Measurements from ENCODE around the gene FAM81A.
"Not testable (repeated sequence)": the region's sequence is repeated elsewhere in the genome, so short reads cannot be mapped to it uniquely, and the experiment has no call there.

Gene FAM81A

DNA sequence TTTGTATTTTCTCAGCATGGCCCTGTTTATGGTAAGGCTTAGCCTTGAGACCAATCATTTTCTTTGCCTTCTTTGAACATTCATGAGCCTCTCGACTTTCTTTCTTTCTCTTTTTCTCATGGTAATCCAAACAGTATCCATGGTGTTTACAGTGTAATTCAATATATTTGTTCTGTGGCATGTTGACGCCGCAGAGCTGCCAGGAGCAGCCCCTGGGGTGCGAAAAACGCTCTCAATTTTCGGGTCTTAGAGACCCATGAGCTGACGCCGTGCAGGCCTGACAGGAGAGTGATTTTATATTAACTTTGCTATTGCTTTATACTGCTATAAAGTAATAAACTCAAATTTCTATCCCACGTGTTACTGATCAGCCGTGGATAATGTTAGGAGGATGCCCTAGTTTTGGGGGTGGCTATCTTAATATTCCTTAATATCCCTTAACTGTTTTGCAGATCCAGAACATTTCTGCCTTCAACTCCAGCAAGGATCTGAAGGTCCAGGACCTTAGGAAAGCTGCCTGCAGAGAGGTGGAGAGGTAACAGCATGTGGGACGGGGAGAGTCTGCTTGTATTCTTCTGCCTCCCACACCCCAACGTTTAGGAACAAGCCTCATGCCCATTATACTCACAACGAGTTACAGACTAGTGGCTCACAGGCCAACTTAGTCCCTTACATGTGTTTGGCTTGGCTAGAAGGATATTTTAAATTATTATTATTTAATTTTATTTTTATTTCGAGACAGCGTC is 36.0 kb upstream of the FAM81A start:
- Histone ChIP-seq H3K4me1 (ENCODE audit: insufficient read depth, low read length) (no peaks in the 10 kb centered on the region), H3K9me3 (ENCODE audit: low read length) (no peaks in the 10 kb centered on the region), H3K27ac (ENCODE audit: low read depth, low read length) (no peak overlapping the region), H3K9ac (ENCODE audit: low read length) (no peak overlapping the region), H3K27me3 (ENCODE audit: control insufficient read depth in 1 of 2, insufficient read depth in 2 of 2, low read length in 2 of 2) (no peaks in the 10 kb centered on the region), H3K36me3 (ENCODE audit: insufficient read depth, low read length) (no peaks in the 10 kb centered on the region), H3K4me3 (ENCODE audit: low read depth in 1 of 2, low read length in 2 of 2) (no peak overlapping the region)

DNA sequence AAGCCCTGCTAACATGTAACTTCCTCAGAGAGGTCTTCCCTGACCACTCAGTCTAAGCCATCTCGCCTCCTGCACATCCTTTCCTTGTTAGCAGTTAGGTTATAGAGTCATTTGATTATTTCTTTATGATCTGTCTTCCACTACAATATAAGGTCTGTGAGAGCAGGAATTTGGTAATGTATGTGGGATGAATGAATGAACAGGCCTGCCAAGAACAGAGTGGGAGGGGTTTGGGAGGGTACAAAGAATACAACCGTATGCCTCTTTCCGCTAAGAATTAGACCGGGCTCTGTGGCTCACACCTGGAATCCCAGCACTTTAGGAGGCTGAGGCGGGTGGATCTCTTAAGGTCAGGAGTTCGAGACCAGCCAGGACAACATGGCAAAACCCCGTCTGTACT is 32.9 kb upstream of the FAM81A start:
- Histone ChIP-seq H3K27ac (ENCODE audit: low read depth, low read length) (no peak overlapping the region), H3K27me3 (ENCODE audit: control insufficient read depth in 1 of 2, insufficient read depth in 2 of 2, low read length in 2 of 2) (no peaks in the 10 kb centered on the region), H3K9me3 (ENCODE audit: low read length) (no peaks in the 10 kb centered on the region), H3K9ac (ENCODE audit: low read length) (no peak overlapping the region), H3K36me3 (ENCODE audit: insufficient read depth, low read length) (no peaks in the 10 kb centered on the region), H3K4me3 (ENCODE audit: low read depth in 1 of 2, low read length in 2 of 2) (no peak overlapping the region), H3K4me1 (ENCODE audit: insufficient read depth, low read length) (no peaks in the 10 kb centered on the region)

DNA sequence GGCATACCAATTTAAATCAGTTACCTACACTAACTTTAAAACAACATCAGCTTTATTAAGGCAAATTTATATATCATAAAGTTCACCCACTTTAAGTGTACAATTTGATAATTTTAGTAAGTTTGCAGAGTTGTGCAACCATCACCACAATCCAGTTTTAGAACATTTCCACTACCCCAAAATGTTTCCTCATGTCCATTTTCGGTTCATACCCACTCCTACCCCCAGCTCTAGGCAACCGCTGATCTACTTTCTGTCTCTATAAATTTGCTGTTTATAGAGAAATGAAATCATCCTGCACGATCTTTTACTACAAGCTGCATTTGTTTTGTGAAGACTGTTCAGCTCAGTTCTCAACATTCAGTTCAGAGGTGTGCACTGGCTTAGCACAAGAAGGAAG is 31.5 kb upstream of the FAM81A start:
- H3K9me3 ChIP-seq (ENCODE audit: low read length), result no peaks in the 10 kb centered on the region
- no peaks in the 10 kb centered on the region for H3K36me3 ChIP-seq (ENCODE audit: insufficient read depth, low read length)
- no peaks in the 10 kb centered on the region for H3K27me3 ChIP-seq (ENCODE audit: control insufficient read depth in 1 of 2, insufficient read depth in 2 of 2, low read length in 2 of 2)
- no peak overlapping the region for H3K4me3 ChIP-seq (ENCODE audit: low read depth in 1 of 2, low read length in 2 of 2)
- no peak overlapping the region for H3K27ac ChIP-seq (ENCODE audit: low read depth, low read length)
- no peaks in the 10 kb centered on the region for H3K4me1 ChIP-seq (ENCODE audit: insufficient read depth, low read length)
- no peak overlapping the region for H3K9ac ChIP-seq (ENCODE audit: low read length)

DNA sequence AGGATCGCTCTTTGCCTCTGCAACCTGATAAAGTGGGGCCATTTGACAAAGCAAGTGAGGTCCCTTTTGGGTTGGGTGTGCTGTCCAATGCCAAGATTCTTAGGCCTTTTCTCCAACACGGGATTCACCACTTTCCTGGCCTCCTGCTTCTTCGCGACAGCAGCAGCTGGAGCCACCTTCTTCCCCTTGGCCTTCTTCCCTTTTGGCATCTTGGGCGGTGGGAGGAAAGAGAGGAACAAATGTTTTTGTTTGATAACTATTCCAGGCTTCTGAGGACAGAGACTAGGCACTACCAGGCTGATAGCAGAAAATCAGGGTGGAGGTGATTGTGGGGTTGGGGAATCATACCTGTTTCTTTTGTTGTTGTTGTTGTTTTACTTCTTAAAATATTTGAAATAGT is 30.0 kb upstream of the FAM81A start:
- Histone ChIP-seq H3K4me1 (ENCODE audit: insufficient read depth, low read length) (no peaks in the 10 kb centered on the region), H3K27ac (ENCODE audit: low read depth, low read length) (no peak overlapping the region), H3K9me3 (ENCODE audit: low read length) (no peaks in the 10 kb centered on the region), H3K27me3 (ENCODE audit: control insufficient read depth in 1 of 2, insufficient read depth in 2 of 2, low read length in 2 of 2) (no peaks in the 10 kb centered on the region), H3K9ac (ENCODE audit: low read length) (no peak overlapping the region), H3K36me3 (ENCODE audit: insufficient read depth, low read length) (no peaks in the 10 kb centered on the region), H3K4me3 (ENCODE audit: low read depth in 1 of 2, low read length in 2 of 2) (no peak overlapping the region)

DNA sequence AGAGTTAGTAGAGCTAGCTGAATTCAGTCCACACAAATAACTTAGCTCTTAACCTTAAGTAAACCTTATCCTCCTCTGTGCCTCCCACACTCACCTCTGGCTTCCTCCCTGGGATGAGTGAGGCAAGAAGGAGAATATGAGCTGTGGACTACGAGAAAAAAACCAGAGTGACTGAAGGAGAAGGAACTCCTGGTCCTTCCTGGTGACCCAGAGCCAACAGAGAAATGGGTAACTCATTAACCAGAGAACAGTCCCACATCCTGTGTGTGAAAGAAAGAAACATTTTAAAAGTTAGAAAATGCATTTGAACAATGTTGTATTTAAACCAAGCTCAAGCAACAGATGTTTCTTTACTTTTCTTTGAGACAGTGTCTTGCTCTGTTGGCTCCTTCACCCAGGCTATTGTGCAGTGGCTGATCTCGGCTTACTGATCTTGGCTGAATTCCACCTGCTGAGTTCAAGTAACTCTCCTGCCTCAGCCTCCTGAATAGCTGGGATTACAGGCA is 27.5 kb upstream of the FAM81A start:
- H3K27me3 ChIP-seq (ENCODE audit: control insufficient read depth in 1 of 2, insufficient read depth in 2 of 2, low read length in 2 of 2), result no peaks in the 10 kb centered on the region
- no peaks in the 10 kb centered on the region for H3K36me3 ChIP-seq (ENCODE audit: insufficient read depth, low read length)
- H3K9ac ChIP-seq (ENCODE audit: low read length), result no peak overlapping the region
- H3K4me1 ChIP-seq (ENCODE audit: insufficient read depth, low read length), result no peaks in the 10 kb centered on the region
- H3K4me3 ChIP-seq (ENCODE audit: low read depth in 1 of 2, low read length in 2 of 2), result no peak overlapping the region
- no peak overlapping the region for H3K27ac ChIP-seq (ENCODE audit: low read depth, low read length)
- no peaks in the 10 kb centered on the region for H3K9me3 ChIP-seq (ENCODE audit: low read length)

DNA sequence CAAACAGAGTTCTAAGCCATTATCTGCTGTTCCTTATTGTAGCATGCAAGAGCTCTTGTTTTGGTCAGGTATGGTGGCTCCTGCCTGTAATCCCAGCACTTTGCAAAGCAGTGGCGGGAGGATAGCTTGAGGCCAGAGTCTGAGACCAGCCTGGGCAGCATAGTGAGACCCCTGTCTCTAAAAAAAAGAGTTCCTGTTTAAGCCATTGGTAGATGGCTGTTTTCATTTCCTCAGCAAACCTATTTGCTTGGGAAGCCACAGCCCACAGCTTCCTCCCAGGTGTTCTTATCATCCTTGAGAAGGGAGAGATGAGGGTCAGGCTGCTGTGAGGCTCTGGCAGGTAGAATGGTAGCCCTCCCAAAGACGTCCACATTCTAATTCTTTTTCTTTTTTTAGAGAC is 24.4 kb upstream of the FAM81A start:
- Histone ChIP-seq H3K4me1 (ENCODE audit: insufficient read depth, low read length) (no peaks in the 10 kb centered on the region), H3K36me3 (ENCODE audit: insufficient read depth, low read length) (no peaks in the 10 kb centered on the region), H3K9ac (ENCODE audit: low read length) (no peak overlapping the region), H3K4me3 (ENCODE audit: low read depth in 1 of 2, low read length in 2 of 2) (no peak overlapping the region), H3K9me3 (ENCODE audit: low read length) (no peaks in the 10 kb centered on the region), H3K27me3 (ENCODE audit: control insufficient read depth in 1 of 2, insufficient read depth in 2 of 2, low read length in 2 of 2) (no peaks in the 10 kb centered on the region), H3K27ac (ENCODE audit: low read depth, low read length) (no peak overlapping the region)

DNA sequence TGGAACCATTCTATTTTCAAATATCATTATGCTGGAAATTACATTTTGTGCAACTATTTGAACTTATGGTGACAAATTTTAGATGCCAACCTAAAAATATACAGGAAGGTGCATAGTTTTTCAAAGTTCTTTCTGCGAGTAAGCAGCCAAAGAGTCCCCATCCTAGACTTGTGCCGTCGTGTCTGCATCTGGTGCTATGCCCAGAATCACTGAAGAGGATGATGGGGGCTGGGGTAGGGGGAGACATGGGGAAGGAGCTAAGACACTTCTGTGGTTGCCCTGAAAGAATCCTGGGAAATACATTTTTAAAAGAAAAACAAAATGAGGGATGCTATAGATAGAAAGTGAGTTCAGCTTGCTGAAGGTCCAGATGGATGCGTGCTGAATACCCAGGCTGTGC is 21.2 kb upstream of the FAM81A start:
- Histone ChIP-seq H3K9me3 (ENCODE audit: low read length) (no peaks in the 10 kb centered on the region), H3K36me3 (ENCODE audit: insufficient read depth, low read length) (no peaks in the 10 kb centered on the region), H3K27me3 (ENCODE audit: control insufficient read depth in 1 of 2, insufficient read depth in 2 of 2, low read length in 2 of 2) (no peaks in the 10 kb centered on the region), H3K4me1 (ENCODE audit: insufficient read depth, low read length) (no peaks in the 10 kb centered on the region), H3K4me3 (ENCODE audit: low read depth in 1 of 2, low read length in 2 of 2) (no peak overlapping the region), H3K9ac (ENCODE audit: low read length) (no peak overlapping the region), H3K27ac (ENCODE audit: low read depth, low read length) (no peak overlapping the region)

DNA sequence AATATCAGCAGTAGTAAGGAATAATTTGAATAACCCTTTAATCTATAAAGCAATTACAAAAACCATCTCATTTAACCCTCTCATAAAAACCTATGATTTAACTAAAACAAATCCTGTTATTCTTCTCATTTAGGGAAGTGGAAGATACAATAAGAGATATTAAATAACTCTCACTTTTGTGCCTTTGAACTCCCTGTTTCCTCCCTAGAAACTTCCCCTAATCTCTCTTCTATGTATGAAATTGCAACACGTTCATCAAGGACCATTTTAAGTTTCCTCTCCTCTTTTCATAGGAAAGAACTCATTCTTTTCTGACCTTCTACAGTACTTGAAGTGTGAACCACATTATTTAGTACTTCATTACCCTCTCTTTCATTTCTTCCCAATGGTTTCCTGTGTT is 18.8 kb upstream of the FAM81A start:
- Histone ChIP-seq H3K9ac (ENCODE audit: low read length) (no peak overlapping the region), H3K4me1 (ENCODE audit: insufficient read depth, low read length) (no peaks in the 10 kb centered on the region), H3K27me3 (ENCODE audit: control insufficient read depth in 1 of 2, insufficient read depth in 2 of 2, low read length in 2 of 2) (no peaks in the 10 kb centered on the region), H3K27ac (ENCODE audit: low read depth, low read length) (no peak overlapping the region), H3K9me3 (ENCODE audit: low read length) (no peaks in the 10 kb centered on the region), H3K4me3 (ENCODE audit: low read depth in 1 of 2, low read length in 2 of 2) (no peak overlapping the region), H3K36me3 (ENCODE audit: insufficient read depth, low read length) (no peaks in the 10 kb centered on the region)

DNA sequence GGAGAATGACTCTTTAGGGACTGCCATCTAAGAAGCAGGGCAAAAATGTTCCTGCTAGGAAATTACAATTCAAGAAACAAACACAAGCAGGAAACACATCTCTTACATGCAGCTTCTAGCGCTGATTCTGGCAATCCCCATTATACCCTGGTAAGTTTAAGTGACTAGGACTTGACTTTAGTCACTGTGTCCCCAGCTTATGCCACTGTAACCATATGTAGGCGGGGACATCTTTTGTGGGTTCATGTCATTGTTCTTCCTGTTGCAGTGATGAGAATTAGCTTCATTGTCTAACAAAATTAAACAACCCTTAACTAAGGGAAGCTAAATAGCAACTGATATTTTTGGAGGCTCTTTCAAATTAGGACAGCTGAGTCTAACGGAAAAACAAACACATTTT is 17.9 kb upstream of the FAM81A start:
- H3K27me3 ChIP-seq (ENCODE audit: control insufficient read depth in 1 of 2, insufficient read depth in 2 of 2, low read length in 2 of 2), result no peaks in the 10 kb centered on the region
- H3K4me1 ChIP-seq (ENCODE audit: insufficient read depth, low read length), result no peaks in the 10 kb centered on the region
- no peaks in the 10 kb centered on the region for H3K36me3 ChIP-seq (ENCODE audit: insufficient read depth, low read length)
- no peak overlapping the region for H3K27ac ChIP-seq (ENCODE audit: low read depth, low read length)
- H3K4me3 ChIP-seq (ENCODE audit: low read depth in 1 of 2, low read length in 2 of 2), result no peak overlapping the region
- no peak overlapping the region for H3K9ac ChIP-seq (ENCODE audit: low read length)
- no peaks in the 10 kb centered on the region for H3K9me3 ChIP-seq (ENCODE audit: low read length)

DNA sequence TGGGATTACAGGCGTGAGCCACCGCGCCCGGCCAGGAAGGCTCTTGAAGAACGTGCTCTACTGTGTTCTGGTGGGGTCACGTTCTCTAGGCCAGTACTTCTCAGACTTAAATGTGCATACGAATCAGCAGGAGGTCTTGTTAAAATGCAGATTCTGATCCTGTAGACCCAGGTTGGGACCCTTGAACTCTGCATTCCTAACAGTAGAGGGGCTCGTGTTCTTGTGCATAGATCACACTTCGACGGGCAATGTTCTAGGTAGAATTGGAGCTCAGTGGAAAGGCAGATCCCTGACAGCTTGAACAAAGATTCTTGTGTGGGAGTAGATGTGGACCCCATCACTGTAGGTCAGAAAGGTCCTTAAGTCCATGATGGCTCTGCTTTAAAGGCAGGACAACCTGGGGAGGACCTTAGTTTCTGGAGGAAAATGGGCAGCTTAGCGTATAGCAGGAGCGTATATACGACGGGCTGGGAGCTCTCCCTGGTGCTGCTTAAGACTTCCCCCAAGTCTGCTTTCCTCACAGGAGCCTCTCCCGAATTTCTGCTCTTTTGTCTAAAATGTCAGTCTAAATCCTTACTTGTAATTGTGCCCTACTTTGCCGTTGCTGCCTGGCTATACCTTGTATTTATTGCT is 16.9 kb upstream of the FAM81A start:
- H3K27me3 ChIP-seq (ENCODE audit: control insufficient read depth in 1 of 2, insufficient read depth in 2 of 2, low read length in 2 of 2), result no peaks in the 10 kb centered on the region
- H3K27ac ChIP-seq (ENCODE audit: low read depth, low read length), result no peak overlapping the region
- no peak overlapping the region for H3K9ac ChIP-seq (ENCODE audit: low read length)
- H3K4me3 ChIP-seq (ENCODE audit: low read depth in 1 of 2, low read length in 2 of 2), result no peak overlapping the region
- H3K9me3 ChIP-seq (ENCODE audit: low read length), result no peaks in the 10 kb centered on the region
- H3K36me3 ChIP-seq (ENCODE audit: insufficient read depth, low read length), result no peaks in the 10 kb centered on the region
- H3K4me1 ChIP-seq (ENCODE audit: insufficient read depth, low read length), result no peaks in the 10 kb centered on the region

DNA sequence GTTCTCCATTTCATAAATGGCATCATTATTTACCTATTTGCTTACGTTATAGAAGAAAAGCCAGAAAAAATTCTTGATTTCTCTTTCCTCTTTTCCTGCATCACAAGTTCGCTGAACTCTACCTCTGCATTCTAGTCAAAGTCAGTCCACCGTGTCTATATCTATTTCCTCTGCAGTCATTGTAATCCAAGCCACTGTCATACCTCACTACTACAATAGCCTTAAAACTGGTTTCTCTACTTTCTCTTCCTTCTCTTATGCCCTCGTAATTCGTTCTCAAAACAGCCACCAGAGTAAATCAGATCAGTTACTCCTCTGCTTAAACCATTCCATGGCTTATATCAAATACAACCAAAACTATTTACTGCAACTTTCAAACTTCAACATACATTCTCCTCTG is 13.4 kb upstream of the FAM81A start:
- Histone ChIP-seq H3K27ac (ENCODE audit: low read depth, low read length) (no peak overlapping the region), H3K36me3 (ENCODE audit: insufficient read depth, low read length) (no peaks in the 10 kb centered on the region)

DNA sequence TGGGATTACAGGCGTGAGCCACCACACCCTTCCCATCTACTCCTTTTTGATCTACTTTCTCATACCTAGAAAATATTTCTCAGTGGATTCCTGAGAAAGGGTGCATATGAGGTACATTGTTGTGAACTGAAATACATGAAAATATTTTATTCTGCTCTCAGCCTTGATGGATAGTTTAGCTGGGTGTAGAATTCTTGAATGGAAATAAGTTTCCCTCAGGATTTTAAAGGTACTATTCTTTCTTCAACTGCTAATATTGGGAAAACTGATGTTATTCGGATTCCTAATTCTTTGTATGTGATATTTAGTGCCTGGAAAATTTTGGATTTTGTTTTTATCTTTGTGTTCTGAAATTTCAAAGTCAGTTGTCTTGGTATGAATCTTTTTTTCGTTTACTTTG is 9.1 kb upstream of the FAM81A start:
- H3K4me3 ChIP-seq (ENCODE audit: low read depth in 1 of 2, low read length in 2 of 2); H3K4me1 ChIP-seq (ENCODE audit: insufficient read depth, low read length); H3K9me3 ChIP-seq (ENCODE audit: low read length); H3K27ac ChIP-seq (ENCODE audit: low read depth, low read length); H3K27me3 ChIP-seq (ENCODE audit: control insufficient read depth in 1 of 2, insufficient read depth in 2 of 2, low read length in 2 of 2); H3K9ac ChIP-seq (ENCODE audit: low read length); H3K36me3 ChIP-seq (ENCODE audit: insufficient read depth, low read length): not testable (repeated sequence)

More for the DNA sequence above, 13.4 kb upstream of the FAM81A start:
- H3K9me3 ChIP-seq (ENCODE audit: low read length), result no peaks in the 10 kb centered on the region
- H3K4me3 ChIP-seq (ENCODE audit: low read depth in 1 of 2, low read length in 2 of 2), result no peak overlapping the region
- H3K27me3 ChIP-seq (ENCODE audit: control insufficient read depth in 1 of 2, insufficient read depth in 2 of 2, low read length in 2 of 2), result no peaks in the 10 kb centered on the region
- H3K9ac ChIP-seq (ENCODE audit: low read length), result no peak overlapping the region
- H3K4me1 ChIP-seq (ENCODE audit: insufficient read depth, low read length), result no peaks in the 10 kb centered on the region

Data from muscle layer of colon (tissue), 2 donors.